ENCODE measurements around the gene UBR1.
A peak's percentile ranks its signal among the peaks of the same experiment; 100 is the strongest.

Gene UBR1

GRCh38 chr15:43118829-43119228 lies 13.0 kb upstream of the UBR1 start:
- H3K27me3 ChIP-seq = no peaks in the 10 kb centered on the region
- H3K9me3 ChIP-seq = no peaks in the 10 kb centered on the region
- no peaks in the 10 kb centered on the region; the same call in none of the 2 replicates for H3K4me1 ChIP-seq
- H3K4me3 ChIP-seq (ENCODE audit: low read depth, low read length) = no peak overlapping the region
- no peaks in the 10 kb centered on the region for H3K36me3 ChIP-seq
- no peak for DNase-seq
- TF ChIP-seq CTCF (IDR thresholded peaks at IDR 0.05; ENCODE audit: low read depth, low read length) = no peak

- Histone ChIP-seq H3K4me3 (ENCODE audit: low read depth, low read length) (no peak overlapping the region), H3K9me3 (no peaks in the 10 kb centered on the region), H3K27me3 (no peaks in the 10 kb centered on the region), H3K36me3 (no peaks in the 10 kb centered on the region), H3K4me1 (no peaks in the 10 kb centered on the region; the same call in none of the 2 replicates)
- TF ChIP-seq CTCF (IDR thresholded peaks at IDR 0.05; ENCODE audit: low read depth, low read length) = no peak
- DNase-seq = no peak
Observed at GRCh38 chr15:43118286-43118685, 12.4 kb upstream of the UBR1 start.

GRCh38 chr15:43111354-43111753 lies 5.5 kb upstream of the UBR1 start:
- no peak for TF ChIP-seq CTCF (IDR thresholded peaks at IDR 0.05; ENCODE audit: low read depth, low read length)
- Histone ChIP-seq H3K4me3 (ENCODE audit: low read depth, low read length) (no peak overlapping the region), H3K4me1 (no peaks in the 10 kb centered on the region), H3K27me3 (no peaks in the 10 kb centered on the region), H3K36me3 (no peaks in the 10 kb centered on the region), H3K9me3 (no peaks in the 10 kb centered on the region)
- no peak for DNase-seq

- DNase-seq = no peak
- Histone ChIP-seq H3K36me3 (peaks cover 2% of the 10 kb centered on the region; the same call in 1 of the 2 replicates), H3K4me3 (ENCODE audit: low read depth, low read length) (no peak overlapping the region), H3K9me3 (no peaks in the 10 kb centered on the region), H3K27me3 (no peaks in the 10 kb centered on the region), H3K4me1 (no peaks in the 10 kb centered on the region)
- TF ChIP-seq CTCF (IDR thresholded peaks at IDR 0.05; ENCODE audit: low read depth, low read length) = no peak
Observed at GRCh38 chr15:43107751-43108150, 1.9 kb upstream of the UBR1 start.

- TF ChIP-seq CTCF (IDR thresholded peaks at IDR 0.05; ENCODE audit: low read depth, low read length) = no peak
- Histone ChIP-seq H3K4me1 (no peaks in the 10 kb centered on the region), H3K4me3 (ENCODE audit: low read depth, low read length) (peak overlapping the region; percentile 98), H3K9me3 (no peaks in the 10 kb centered on the region), H3K27me3 (no peaks in the 10 kb centered on the region), H3K36me3 (peaks cover 6% of the 10 kb centered on the region)
- DNase-seq = no peak
Observed at GRCh38 chr15:43106486-43106829, 620 bp upstream of the UBR1 start.

GRCh38 chr15:43105077-43105736 lies 631 bp downstream of the UBR1 start:
- peak; percentile 8 for DNase-seq

More at GRCh38 chr15:43105077-43105736, 631 bp downstream of the UBR1 start:
- peaks cover 18% of the 10 kb centered on the region for H3K36me3 ChIP-seq
- no peaks in the 10 kb centered on the region for H3K9me3 ChIP-seq
- peak overlapping the region; percentile 98 for H3K4me3 ChIP-seq (ENCODE audit: low read depth, low read length)
- H3K27me3 ChIP-seq = no peaks in the 10 kb centered on the region
- H3K4me1 ChIP-seq = no peaks in the 10 kb centered on the region
- TF ChIP-seq CTCF (IDR thresholded peaks at IDR 0.05; ENCODE audit: low read depth, low read length) = no peak
